ENCODE measurements around the gene DPP3.
"Not testable (repeated sequence)": the region's sequence is repeated elsewhere in the genome, so short reads cannot be mapped to it uniquely, and the experiment has no call there.

DPP3 gene

GRCh38 chr11:66462911-66463310 lies 17.3 kb upstream of the DPP3 start:
- H2AFZ ChIP-seq (ENCODE audit: low read depth) = no peak overlapping the region
- no peaks in the 10 kb centered on the region for H4K20me1 ChIP-seq (ENCODE audit: insufficient read depth)
- no peak overlapping the region for H3K4me3 ChIP-seq (IDR thresholded peaks at IDR 0.05; ENCODE audit: insufficient read depth, low read depth, low read length)
- no peak for TF ChIP-seq CTCF (conservative IDR thresholded peaks at IDR 0.05; ENCODE audit: low read depth, low read length)
- no peaks in the 10 kb centered on the region for H3K27me3 ChIP-seq (ENCODE audit: insufficient read depth, low read depth)
- H3K4me1 ChIP-seq (ENCODE audit: low read depth, poor library complexity, severe bottlenecking) = peaks cover 16% of the 10 kb centered on the region
- H3K9ac ChIP-seq = no peak overlapping the region
- H3K36me3 ChIP-seq (ENCODE audit: insufficient read depth) = no peaks in the 10 kb centered on the region
- no peaks in the 10 kb centered on the region for H3K79me2 ChIP-seq (ENCODE audit: insufficient read depth, low read depth)
- H3K4me2 ChIP-seq = no peak overlapping the region
- no peak overlapping the region for H3K27ac ChIP-seq

- H4K20me1 ChIP-seq (ENCODE audit: insufficient read depth); H3K4me3 ChIP-seq (IDR thresholded peaks at IDR 0.05; ENCODE audit: insufficient read depth, low read depth, low read length); H3K9ac ChIP-seq; H3K36me3 ChIP-seq (ENCODE audit: insufficient read depth); H3K4me2 ChIP-seq; H2AFZ ChIP-seq (ENCODE audit: low read depth); H3K27ac ChIP-seq; H3K27me3 ChIP-seq (ENCODE audit: insufficient read depth, low read depth); H3K79me2 ChIP-seq (ENCODE audit: insufficient read depth, low read depth): not testable (repeated sequence)
- H3K4me1 ChIP-seq (ENCODE audit: low read depth, poor library complexity, severe bottlenecking) = peaks cover 12% of the 10 kb centered on the region
These were observed 16.1 kb upstream of the DPP3 start for GRCh38 chr11:66464116-66464515.

GRCh38 chr11:66464916-66465315 lies 15.3 kb upstream of the DPP3 start:
- H3K36me3 ChIP-seq (ENCODE audit: insufficient read depth) = no peaks in the 10 kb centered on the region
- no peak for TF ChIP-seq CTCF (conservative IDR thresholded peaks at IDR 0.05; ENCODE audit: low read depth, low read length)
- no peak overlapping the region for H3K4me3 ChIP-seq (IDR thresholded peaks at IDR 0.05; ENCODE audit: insufficient read depth, low read depth, low read length)
- no peaks in the 10 kb centered on the region for H3K27me3 ChIP-seq (ENCODE audit: insufficient read depth, low read depth)
- no peak overlapping the region for H3K9ac ChIP-seq
- no peak overlapping the region for H3K27ac ChIP-seq
- no peak overlapping the region for H3K4me2 ChIP-seq
- H2AFZ ChIP-seq (ENCODE audit: low read depth) = no peak overlapping the region
- H3K79me2 ChIP-seq (ENCODE audit: insufficient read depth, low read depth) = no peaks in the 10 kb centered on the region
- H3K4me1 ChIP-seq (ENCODE audit: low read depth, poor library complexity, severe bottlenecking) = peaks cover 5% of the 10 kb centered on the region
- no peaks in the 10 kb centered on the region for H4K20me1 ChIP-seq (ENCODE audit: insufficient read depth)

DNA sequence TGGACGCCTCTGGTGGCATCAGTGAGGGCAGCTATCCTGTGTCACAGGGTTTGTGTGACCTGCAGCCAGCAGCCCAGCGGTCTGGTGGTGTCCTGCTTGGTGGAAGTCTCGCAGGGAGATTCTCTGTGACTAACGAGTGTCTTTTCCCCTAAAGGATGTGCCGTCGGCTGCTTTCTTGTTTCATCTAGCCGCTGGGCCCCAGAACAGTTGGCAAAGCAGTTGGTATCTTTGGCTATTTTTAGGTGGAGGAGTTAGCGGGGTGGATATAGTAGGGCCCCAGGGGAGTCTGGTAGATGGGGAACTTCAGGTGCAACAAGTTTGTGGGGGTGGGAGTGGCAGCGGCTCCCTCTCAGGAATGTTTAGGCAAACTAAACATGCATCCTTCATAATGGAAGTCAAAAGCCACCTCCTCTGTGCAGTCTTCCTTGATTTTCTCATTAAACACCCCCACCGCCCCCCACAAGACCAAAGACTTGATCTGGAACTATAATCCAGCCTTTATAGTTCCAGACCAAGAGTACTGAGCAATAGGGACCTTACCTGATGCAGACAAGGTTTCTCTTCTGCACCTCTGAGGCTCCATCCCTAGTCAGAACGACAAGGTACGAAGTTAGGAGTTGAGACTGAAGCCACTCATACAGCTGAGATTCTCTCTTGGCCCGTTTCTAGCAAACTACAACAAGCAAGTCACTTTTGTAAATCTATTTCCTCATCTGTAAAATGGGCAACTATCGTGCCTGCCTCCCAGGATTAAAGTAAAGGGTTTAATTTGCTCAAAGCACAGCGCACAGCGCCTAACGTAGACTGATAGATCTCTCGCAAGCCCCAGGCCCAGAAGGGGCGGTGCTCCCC lies 14.6 kb upstream of the DPP3 start:
- no peak for TF ChIP-seq CTCF (conservative IDR thresholded peaks at IDR 0.05; ENCODE audit: low read depth, low read length)

More for the DNA sequence above, 14.6 kb upstream of the DPP3 start:
- Histone ChIP-seq H4K20me1 (ENCODE audit: insufficient read depth) (no peaks in the 10 kb centered on the region), H2AFZ (ENCODE audit: low read depth) (peak overlapping the region; percentile 91), H3K4me1 (ENCODE audit: low read depth, poor library complexity, severe bottlenecking) (peaks cover 5% of the 10 kb centered on the region), H3K4me2 (peak overlapping the region; percentile 74), H3K27ac (no peak overlapping the region), H3K36me3 (ENCODE audit: insufficient read depth) (no peaks in the 10 kb centered on the region), H3K9ac (no peak overlapping the region), H3K79me2 (ENCODE audit: insufficient read depth, low read depth) (no peaks in the 10 kb centered on the region), H3K4me3 (IDR thresholded peaks at IDR 0.05; ENCODE audit: insufficient read depth, low read depth, low read length) (no peak overlapping the region), H3K27me3 (ENCODE audit: insufficient read depth, low read depth) (no peaks in the 10 kb centered on the region)
